Measurements from ENCODE around the gene DEFB113. TPM values are rescaled to one million over a fixed set of nuclear protein-coding genes. Genes with fewer than 3 reads are reported as not detected.

The DEFB113 gene
- total RNA-seq, 1 experiment from 2014 or later, result not detected

GRCh38 chr6:49964064-49964463 lies 5.4 kb downstream of the DEFB113 start, which contains the start of gene DEFB114:
DEFB114 (minus strand) TSS chr6:49964164; CDS start chr6:49964105, 59 bp downstream.
- Histone ChIP-seq H3K9me2 (ENCODE audit: insufficient read depth) (no peaks in the 10 kb centered on the region; the same call in 1 of the 2 replicates), H3K36me3 (ENCODE audit: low read depth) (no peaks in the 10 kb centered on the region), H3K27me3 (ENCODE audit: insufficient read depth, low read depth) (no peaks in the 10 kb centered on the region), H3K9me3 (ENCODE audit: insufficient read depth, low read depth) (no peaks in the 10 kb centered on the region), H4K20me1 (ENCODE audit: insufficient read depth) (no peaks in the 10 kb centered on the region), H3K4me3 (no peak within 1 kb of the TSS), H3K79me2 (ENCODE audit: low read depth) (no peaks in the 10 kb centered on the region), H3F3A (ENCODE audit: insufficient read depth, low read depth) (no peaks in the 10 kb centered on the region), H3K4me1 (replicated peaks; ENCODE audit: insufficient read depth) (no peaks in the 10 kb centered on the region), H2AFZ (no peak within 1 kb of the TSS), H3K27ac (no peak within 1 kb of the TSS), H3K4me2 (no peak within 1 kb of the TSS)
- intact Hi-C loops (cut with micrococcal nuclease; ENCODE audit: unreplicated experiment), result no loop called here
- BruUV-seq (replicated peaks), result no TSS peak
- ChIA-PET CTCF (no interaction called here), POLR2A (ENCODE audit: unreplicated experiment) (no interaction called here)
- TF ChIP-seq, protein P1, sequence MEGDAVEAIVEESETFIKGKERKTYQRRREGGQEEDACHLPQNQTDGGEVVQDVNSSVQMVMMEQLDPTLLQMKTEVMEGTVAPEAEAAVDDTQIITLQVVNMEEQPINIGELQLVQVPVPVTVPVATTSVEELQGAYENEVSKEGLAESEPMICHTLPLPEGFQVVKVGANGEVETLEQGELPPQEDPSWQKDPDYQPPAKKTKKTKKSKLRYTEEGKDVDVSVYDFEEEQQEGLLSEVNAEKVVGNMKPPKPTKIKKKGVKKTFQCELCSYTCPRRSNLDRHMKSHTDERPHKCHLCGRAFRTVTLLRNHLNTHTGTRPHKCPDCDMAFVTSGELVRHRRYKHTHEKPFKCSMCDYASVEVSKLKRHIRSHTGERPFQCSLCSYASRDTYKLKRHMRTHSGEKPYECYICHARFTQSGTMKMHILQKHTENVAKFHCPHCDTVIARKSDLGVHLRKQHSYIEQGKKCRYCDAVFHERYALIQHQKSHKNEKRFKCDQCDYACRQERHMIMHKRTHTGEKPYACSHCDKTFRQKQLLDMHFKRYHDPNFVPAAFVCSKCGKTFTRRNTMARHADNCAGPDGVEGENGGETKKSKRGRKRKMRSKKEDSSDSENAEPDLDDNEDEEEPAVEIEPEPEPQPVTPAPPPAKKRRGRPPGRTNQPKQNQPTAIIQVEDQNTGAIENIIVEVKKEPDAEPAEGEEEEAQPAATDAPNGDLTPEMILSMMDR (conservative IDR thresholded peaks at IDR 0.05), result no peak
- TF ChIP-seq EZH2 (IDR thresholded peaks at IDR 0.05; ENCODE audit: low read depth), result no peak
- no peak for DNase-seq

- H3K4me1 ChIP-seq (replicated peaks; ENCODE audit: insufficient read depth), result no peaks in the 10 kb centered on the region
- no peak overlapping the region for H3K4me3 ChIP-seq
- no TSS peak for BruUV-seq (replicated peaks)
- no peak for DNase-seq
- no peaks in the 10 kb centered on the region for H3K9me3 ChIP-seq (ENCODE audit: insufficient read depth, low read depth)
- H4K20me1 ChIP-seq (ENCODE audit: insufficient read depth), result no peaks in the 10 kb centered on the region
- ChIA-PET CTCF (no interaction called here), POLR2A (ENCODE audit: unreplicated experiment) (no interaction called here)
- no peaks in the 10 kb centered on the region for H3K79me2 ChIP-seq (ENCODE audit: low read depth)
- H3K9me2 ChIP-seq (ENCODE audit: insufficient read depth), result no peaks in the 10 kb centered on the region; the same call in 1 of the 2 replicates
- no peak for TF ChIP-seq EZH2 (IDR thresholded peaks at IDR 0.05; ENCODE audit: low read depth)
- TF ChIP-seq, protein P1 (conservative IDR thresholded peaks at IDR 0.05), result no peak
- intact Hi-C loops (cut with micrococcal nuclease; ENCODE audit: unreplicated experiment), result loop anchor here (1.0 kb wide), 1 partner anchor 40 kb away; no protein-coding TSS in a partner anchor
- no peak overlapping the region for H3K27ac ChIP-seq
- no peaks in the 10 kb centered on the region for H3K27me3 ChIP-seq (ENCODE audit: insufficient read depth, low read depth)
- H3F3A ChIP-seq (ENCODE audit: insufficient read depth, low read depth), result no peaks in the 10 kb centered on the region
- H3K4me2 ChIP-seq, result no peak overlapping the region
- H2AFZ ChIP-seq, result no peak overlapping the region
- H3K36me3 ChIP-seq (ENCODE audit: low read depth), result no peaks in the 10 kb centered on the region
Measured at GRCh38 chr6:49958180-49958579, 11.2 kb downstream of the DEFB113 start.

DNA sequence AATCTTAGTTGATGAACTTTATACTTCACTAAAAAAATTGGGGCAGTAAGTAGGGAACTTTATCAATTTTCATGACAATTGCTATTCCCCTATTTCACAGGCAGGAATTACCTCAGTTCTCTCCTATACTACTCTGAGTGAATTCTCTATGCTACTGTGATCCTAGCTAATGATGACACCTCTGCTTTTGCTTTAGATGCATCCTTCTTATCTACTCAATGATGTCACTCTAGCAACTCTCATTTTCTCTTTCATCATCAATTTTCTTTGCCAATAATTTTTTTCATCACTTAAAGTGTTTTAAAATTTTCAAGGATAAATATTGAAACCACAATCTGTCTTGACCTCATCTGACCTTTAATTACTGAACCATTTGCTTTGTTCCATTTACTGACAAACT lies 13.6 kb downstream of the DEFB113 start:
- no peak for DNase-seq
- H3K9me3 ChIP-seq (ENCODE audit: insufficient read depth, low read depth), result no peaks in the 10 kb centered on the region
- CTCF ChIA-PET, result no interaction called here
- no peaks in the 10 kb centered on the region for H4K20me1 ChIP-seq (ENCODE audit: insufficient read depth)
- H3K79me2 ChIP-seq (ENCODE audit: low read depth), result no peaks in the 10 kb centered on the region
- H3K27ac ChIP-seq, result no peak overlapping the region
- H3K9me2 ChIP-seq (ENCODE audit: insufficient read depth), result no peaks in the 10 kb centered on the region; the same call in 1 of the 2 replicates
- no peak overlapping the region for H3K4me2 ChIP-seq
- no peaks in the 10 kb centered on the region for H3K4me1 ChIP-seq (replicated peaks; ENCODE audit: insufficient read depth)
- no TSS peak for BruUV-seq (replicated peaks)
- H3K4me3 ChIP-seq, result no peak overlapping the region
- no peaks in the 10 kb centered on the region for H3K27me3 ChIP-seq (ENCODE audit: insufficient read depth, low read depth)
- intact Hi-C loops (cut with micrococcal nuclease; ENCODE audit: unreplicated experiment), result no loop called here
- POLR2A ChIA-PET (ENCODE audit: unreplicated experiment), result interaction anchor here (0.5 kb wide), 1 partner anchor 351 kb away, joined by 3 read pairs; no protein-coding TSS in a partner anchor
- no peaks in the 10 kb centered on the region for H3F3A ChIP-seq (ENCODE audit: insufficient read depth, low read depth)
- TF ChIP-seq EZH2 (IDR thresholded peaks at IDR 0.05; ENCODE audit: low read depth), result no peak
- TF ChIP-seq, protein P1 (conservative IDR thresholded peaks at IDR 0.05), result no peak
- H3K36me3 ChIP-seq (ENCODE audit: low read depth), result no peaks in the 10 kb centered on the region
- H2AFZ ChIP-seq, result no peak overlapping the region

Data from PC-9 (cell line).